Type B pancreatic cell (in vitro differentiated cells): ENCODE results near the gene WDR48. TPM values are rescaled to one million over a fixed set of nuclear protein-coding genes. Genes with fewer than 3 reads are reported as not detected.

ENCODE experiments used
- DNase-seq: peaks from one replicate; pipeline ENCODE4 v3.0.0; 2021; ENCODE audit warnings: mixed read lengths; ENCODE audit not compliant: unreplicated experiment; ENCODE audit errors: extremely low spot score
- H3K27ac Mint-ChIP-seq: 2 replicates; pipeline ENCODE4 v1.8.0; 2021; ENCODE audit warnings: mild to moderate bottlenecking, mixed read lengths
- H3K27me3 Mint-ChIP-seq: 2 replicates; pipeline ENCODE4 v1.8.0; 2021; ENCODE audit warnings: mixed read lengths
- H3K36me3 Mint-ChIP-seq: 2 replicates; pipeline ENCODE4 v1.8.0; 2021; ENCODE audit warnings: mixed read lengths
- H3K4me1 Mint-ChIP-seq: one replicate; pipeline ENCODE4 v1.8.0; 2021; ENCODE audit warnings: mixed read lengths; ENCODE audit not compliant: unreplicated experiment
- H3K4me3 Mint-ChIP-seq: 2 replicates; pipeline ENCODE4 v1.8.0; 2021; ENCODE audit warnings: mild to moderate bottlenecking, mixed read lengths
- H3K9me3 Mint-ChIP-seq: 2 replicates; pipeline ENCODE4 v1.8.0; 2021; ENCODE audit warnings: mixed read lengths
- CTCF ChIP-seq: fragments of 200-600 bp; sonication (generic); conservative IDR thresholded peaks from 2 replicates; pipeline ENCODE4 v1.5.0; 2021; ENCODE audit warnings: antibody characterized with exemption, mild to moderate bottlenecking
- microRNA-seq: library from miRNA; unstranded; fragments of <30 nt; microRNA quantifications from one replicate; pipeline ENCODE4, GENCODE V29; 2020
- total RNA-seq: library from RNA; stranded (reverse); gene quantifications from 2 replicates; pipeline ENCODE4 v1.2.1, GENCODE V29; 2021; ENCODE audit warnings: low replicate concordance

Gene WDR48
- total RNA-seq, 1 donor from 2014 or later: 61.4 TPM

- no peak for DNase-seq
- no peaks in the 10 kb centered on the region for H3K9me3 Mint-ChIP-seq
- H3K36me3 Mint-ChIP-seq: peaks cover 24% of the 10 kb centered on the region
- H3K4me3 Mint-ChIP-seq: peak overlapping the region; percentile 17
- H3K27ac Mint-ChIP-seq: peak overlapping the region; percentile 78
- H3K27me3 Mint-ChIP-seq: peaks cover 2% of the 10 kb centered on the region
- peaks cover 48% of the 10 kb centered on the region for H3K4me1 Mint-ChIP-seq
- TF ChIP-seq CTCF: no peak
Observed at GRCh38 chr3:39144748-39145380, 93.0 kb downstream of the WDR48 start.

- Mint-ChIP-seq H3K4me3 (peak overlapping the region; percentile 64), H3K9me3 (no peaks in the 10 kb centered on the region), H3K36me3 (peaks cover 24% of the 10 kb centered on the region), H3K27me3 (peaks cover 2% of the 10 kb centered on the region), H3K27ac (peak overlapping the region; percentile 99), H3K4me1 (peaks cover 61% of the 10 kb centered on the region)
- TF ChIP-seq CTCF: peak; percentile 23
- no peak for DNase-seq
Observed at GRCh38 chr3:39146083-39146501, 94.3 kb downstream of the WDR48 start.

Small RNA genes within 50 kb of the gene (microRNA-seq; reads per million reads assigned to microRNA genes)
- 1.1 reads per million for gene MIR6822

Other genes with a start within 250 kb of the WDR48 start
- not detected in 2 replicates for gene SCN10A, start 235.8 kb upstream of the WDR48 start, total RNA-seq
- 0.21 and 1.4 TPM in 2 replicates for gene SCN11A, start 72 bp upstream of the WDR48 start, total RNA-seq
- gene GORASP1, start 55.6 kb downstream of the WDR48 start, total RNA-seq: 76.5 and 98.4 TPM in 2 replicates
- 9.8 and 10.3 TPM in 2 replicates for gene TTC21A, start 55.7 kb downstream of the WDR48 start, total RNA-seq
- 7.5 and 24.5 TPM in 2 replicates for gene CSRNP1, start 101.6 kb downstream of the WDR48 start, total RNA-seq
- gene XIRP1, start 140.6 kb downstream of the WDR48 start, total RNA-seq: 0.12 TPM in 1 of 2 replicates, not detected in the other
- gene CX3CR1, start 228.0 kb downstream of the WDR48 start, total RNA-seq: 0.21 TPM in 1 of 2 replicates, not detected in the other